WI38 (cell line): ENCODE measurements around the gene TBRG4.
"Not testable (repeated sequence)": the region's sequence is repeated elsewhere in the genome, so short reads cannot be mapped to it uniquely, and the experiment has no call there.

Source experiments
- H3K4me3 ChIP-seq: 2 replicates; pipeline ENCODE4 v1.5.1; 2011; ENCODE audit warnings: low read depth, mild to moderate bottlenecking, control low read depth, low read length
- CTCF ChIP-seq: IDR thresholded peaks from 2 replicates; pipeline ENCODE4 v1.5.1; 2012; ENCODE audit warnings: low read depth, mild to moderate bottlenecking, control low read depth, low read length

The TBRG4 gene

DNA sequence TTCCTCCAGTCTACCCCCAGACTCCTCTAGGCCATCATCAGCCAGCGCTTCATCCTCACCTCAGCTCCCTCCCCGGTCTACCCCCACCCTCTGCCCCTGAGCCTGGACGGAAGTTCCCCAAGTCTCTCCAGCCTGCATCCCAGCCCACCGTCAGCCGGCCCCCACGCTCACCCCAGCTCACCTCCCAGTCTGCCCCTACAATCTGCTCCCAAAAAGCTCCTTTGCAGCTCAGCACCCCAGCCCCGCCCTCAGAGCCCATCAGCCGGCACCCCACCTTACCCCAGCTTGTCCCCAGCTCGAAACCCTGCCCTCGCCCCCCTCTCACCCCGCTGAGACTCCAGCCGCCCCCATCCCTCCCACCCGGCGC is 45.8 kb upstream of the TBRG4 start:
- no peak for TF ChIP-seq CTCF
- H3K4me3 ChIP-seq, result no peak overlapping the region

- no peak for TF ChIP-seq CTCF
- H3K4me3 ChIP-seq, result no peak overlapping the region
Observed at GRCh38 chr7:45156516-45157272, 45.2 kb upstream of the TBRG4 start.

DNA sequence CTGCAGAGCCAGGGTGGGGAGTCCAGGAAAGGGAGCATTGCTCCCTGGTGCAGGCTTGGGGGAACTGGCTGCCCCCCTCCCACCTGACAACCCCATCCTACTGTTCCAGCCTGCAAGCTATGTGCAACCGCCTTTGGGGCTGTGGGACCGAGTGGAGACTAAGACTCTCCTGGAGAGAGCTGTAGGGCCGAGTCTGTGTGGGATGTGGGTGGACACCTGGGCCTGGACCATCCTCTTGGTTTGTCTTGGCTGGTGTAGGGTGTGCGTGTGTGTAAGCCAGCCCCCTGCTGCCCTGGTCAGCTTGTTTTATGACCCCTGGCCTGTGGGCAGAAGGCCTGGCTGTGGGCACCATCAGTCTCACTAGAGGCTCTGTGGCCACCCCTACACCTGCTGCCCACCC is 44.4 kb upstream of the TBRG4 start:
- no peak for TF ChIP-seq CTCF

GRCh38 chr7:45155357-45155900 is 43.9 kb upstream of the TBRG4 start:
- H3K4me3 ChIP-seq, result no peak overlapping the region

More for the DNA sequence above, 44.4 kb upstream of the TBRG4 start:
- no peak overlapping the region for H3K4me3 ChIP-seq

GRCh38 chr7:45153861-45154260 is 42.4 kb upstream of the TBRG4 start:
- H3K4me3 ChIP-seq, result not testable (repeated sequence)

More at GRCh38 chr7:45155357-45155900, 43.9 kb upstream of the TBRG4 start:
- no peak for TF ChIP-seq CTCF

DNA sequence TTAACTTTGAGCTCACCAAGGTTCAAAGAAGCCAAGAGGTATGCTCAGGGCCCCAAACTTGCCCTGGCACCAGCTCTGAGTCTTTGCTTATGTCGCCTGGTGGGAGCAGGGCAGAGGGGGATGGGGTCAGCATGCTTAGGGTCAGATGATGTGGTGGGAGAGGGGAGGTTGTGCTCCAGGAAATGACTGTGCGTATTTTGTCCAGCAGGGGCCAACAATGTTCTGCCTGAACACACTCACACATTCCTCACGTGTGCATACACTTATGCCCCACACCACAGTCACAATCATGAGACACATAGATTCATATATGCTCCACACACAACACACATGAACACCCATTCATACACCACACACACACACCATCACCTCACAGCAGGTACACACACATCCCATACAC is 41.7 kb upstream of the TBRG4 start:
- TF ChIP-seq CTCF, result no peak
- H3K4me3 ChIP-seq, result no peak overlapping the region

DNA sequence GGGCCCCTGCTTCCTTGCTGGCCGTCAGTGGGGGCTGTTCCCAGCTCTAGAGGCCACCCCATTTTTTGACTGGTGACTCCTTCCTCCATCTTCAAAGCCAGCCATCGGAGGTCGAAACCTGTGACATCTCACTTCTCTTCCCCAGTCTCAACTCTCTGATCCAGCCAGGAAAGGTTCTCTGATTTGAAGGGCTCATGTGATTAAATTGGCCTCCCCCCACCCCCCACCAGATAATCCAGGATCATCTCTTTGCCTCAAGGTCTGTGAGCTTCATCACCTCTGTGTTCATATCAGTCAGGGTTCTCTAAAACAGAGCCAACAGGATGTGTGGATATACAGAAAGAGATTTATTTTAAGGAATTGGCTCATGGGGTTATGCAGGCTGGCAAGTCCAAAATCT is 40.5 kb upstream of the TBRG4 start:
- no peak for TF ChIP-seq CTCF
- no peak overlapping the region for H3K4me3 ChIP-seq

- H3K4me3 ChIP-seq, result no peak overlapping the region
- TF ChIP-seq CTCF, result no peak
Observed at GRCh38 chr7:45151131-45151684, 39.7 kb upstream of the TBRG4 start.
